Esophagus squamous epithelium (tissue), 4 donors: ENCODE measurements around the gene FLNA.
"Not testable (repeated sequence)": the region's sequence is repeated elsewhere in the genome, so short reads cannot be mapped to it uniquely, and the experiment has no call there.

Experiments used
- CTCF ChIP-seq, 6 experiments: fragments of 450-650 bp in 4 of 6; fragments of 200-600 bp in 2 of 6; sonication (generic) in 2 of 6; IDR thresholded peaks; one replicate each; pipeline ENCODE4 v1.5.1; 2016 to 2019; ENCODE audit warnings: antibody characterized with exemption in 6 of 6, mild to moderate bottlenecking in 4 of 6, moderate library complexity in 4 of 6
- POLR2A ChIP-seq, 4 donors: fragments of 450-650 bp; IDR thresholded peaks; one replicate each; pipeline ENCODE4 v1.6.1; 2017; ENCODE audit warnings: antibody characterized with exemption in 4 of 4, mild to moderate bottlenecking in 4 of 4, moderate library complexity in 3 of 4

- TF ChIP-seq CTCF, POLR2A (IDR thresholded peaks at IDR 0.05): not testable (repeated sequence)
Observed at GRCh38 chrX:154389812-154390747, 15.6 kb upstream of the FLNA start.
